Cardiac muscle cell (in vitro differentiated cells and primary cell): Measurements from ENCODE around the gene KCNH1. TPM values are rescaled to one million over a fixed set of nuclear protein-coding genes. Genes with fewer than 3 reads are reported as not detected.
A peak's percentile ranks its signal among the peaks of the same experiment; 100 is the strongest.

Source experiments
- DNase-seq, 2 donors: peaks; one replicate each; pipeline versions ENCODE4 v3.0.0 to v3.0.0-alpha.2; 2010 to 2017; ENCODE audit warnings: low read depth in 1 of 2, low spot score in 1 of 2
- H3K27ac ChIP-seq: fragments of 200-600 bp; sonication (generic); 2 replicates; pipeline ENCODE4 v1.5.1; 2016
- H3K27me3 ChIP-seq: fragments of 200-600 bp; sonication (generic); 2 replicates; pipeline ENCODE4 v1.6.0; 2016; ENCODE audit warnings: control low read depth
- H3K36me3 ChIP-seq: fragments of 200-600 bp; sonication (generic); 2 replicates; pipeline ENCODE4 v1.5.1; 2016; ENCODE audit warnings: control low read depth
- H3K4me1 ChIP-seq: fragments of 200-600 bp; sonication (generic); 2 replicates; pipeline ENCODE4 v1.8.1; 2017; ENCODE audit warnings: low read depth, mild to moderate bottlenecking, mixed run types
- H3K4me3 ChIP-seq: fragments of 200-600 bp; sonication (generic); 2 replicates; pipeline ENCODE4 v1.5.1; 2016; ENCODE audit warnings: mild to moderate bottlenecking
- H3K9me3 ChIP-seq: fragments of 200-600 bp; sonication (generic); 2 replicates; pipeline ENCODE4 v1.5.1; 2017; ENCODE audit warnings: low read depth, mild to moderate bottlenecking, control low read depth
- polyA plus RNA-seq: library from polyadenylated mRNA; unstranded; fragments of >200 nt; fragmentation: Nextera tagmentation; extraction: Ambion mirVana; gene quantifications from 2 replicates; pipeline ENCODE4 v1.2.1, GENCODE V29; 2016
- total RNA-seq: library from RNA; depleted of rRNA; stranded (reverse); fragments of >200 nt; gene quantifications from 2 replicates; pipeline ENCODE4 v1.2.3, GENCODE V29; 2016
- TF ChIP-seq, protein P1 (sequence below): IDR thresholded peaks from 2 replicates; pipeline ENCODE4 v1.5.1; 2012; ENCODE audit warnings: low read depth, mild to moderate bottlenecking, low read length

KCNH1 gene
- total and polyA plus RNA-seq, 2 experiments from 2014 or later: 0.54 TPM; not detected in 1

GRCh38 chr1:210652329-210652954 is 481.5 kb downstream of the KCNH1 start:
- H3K4me1 ChIP-seq: no peaks in the 10 kb centered on the region
- DNase-seq: no peak
- H3K4me3 ChIP-seq: no peak overlapping the region
- H3K27me3 ChIP-seq: no peaks in the 10 kb centered on the region
- H3K9me3 ChIP-seq: no peaks in the 10 kb centered on the region
- no peak overlapping the region for H3K27ac ChIP-seq
- TF ChIP-seq, protein P1, sequence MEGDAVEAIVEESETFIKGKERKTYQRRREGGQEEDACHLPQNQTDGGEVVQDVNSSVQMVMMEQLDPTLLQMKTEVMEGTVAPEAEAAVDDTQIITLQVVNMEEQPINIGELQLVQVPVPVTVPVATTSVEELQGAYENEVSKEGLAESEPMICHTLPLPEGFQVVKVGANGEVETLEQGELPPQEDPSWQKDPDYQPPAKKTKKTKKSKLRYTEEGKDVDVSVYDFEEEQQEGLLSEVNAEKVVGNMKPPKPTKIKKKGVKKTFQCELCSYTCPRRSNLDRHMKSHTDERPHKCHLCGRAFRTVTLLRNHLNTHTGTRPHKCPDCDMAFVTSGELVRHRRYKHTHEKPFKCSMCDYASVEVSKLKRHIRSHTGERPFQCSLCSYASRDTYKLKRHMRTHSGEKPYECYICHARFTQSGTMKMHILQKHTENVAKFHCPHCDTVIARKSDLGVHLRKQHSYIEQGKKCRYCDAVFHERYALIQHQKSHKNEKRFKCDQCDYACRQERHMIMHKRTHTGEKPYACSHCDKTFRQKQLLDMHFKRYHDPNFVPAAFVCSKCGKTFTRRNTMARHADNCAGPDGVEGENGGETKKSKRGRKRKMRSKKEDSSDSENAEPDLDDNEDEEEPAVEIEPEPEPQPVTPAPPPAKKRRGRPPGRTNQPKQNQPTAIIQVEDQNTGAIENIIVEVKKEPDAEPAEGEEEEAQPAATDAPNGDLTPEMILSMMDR: no peak
- H3K36me3 ChIP-seq: no peaks in the 10 kb centered on the region

DNA sequence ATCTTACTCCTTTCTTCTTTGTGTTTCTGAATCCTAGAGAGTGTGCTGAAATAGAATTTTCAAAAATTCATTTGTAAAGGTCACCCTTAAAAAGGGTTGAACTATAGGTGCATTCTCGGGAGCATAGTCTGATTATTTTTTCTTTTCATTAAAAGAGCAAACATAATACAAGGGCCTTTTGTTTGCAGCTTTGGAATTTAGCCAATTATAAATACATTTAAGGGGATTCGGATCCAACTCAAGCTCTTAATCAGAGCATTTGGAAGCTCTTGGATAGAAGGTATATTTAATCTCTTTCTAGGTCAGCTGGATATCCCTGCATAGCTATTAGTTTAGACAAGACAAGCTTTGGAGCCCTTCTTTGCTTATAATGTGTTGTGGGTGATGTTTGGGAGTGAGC is 483.5 kb downstream of the KCNH1 start:
- H3K27ac ChIP-seq: no peak overlapping the region

GRCh38 chr1:210648588-210649269 is 485.2 kb downstream of the KCNH1 start:
- no peak overlapping the region for H3K4me3 ChIP-seq
- TF ChIP-seq, protein P1: no peak

More for the DNA sequence above, 483.5 kb downstream of the KCNH1 start:
- Histone ChIP-seq H3K9me3 (no peaks in the 10 kb centered on the region), H3K27me3 (no peaks in the 10 kb centered on the region), H3K4me3 (no peak overlapping the region), H3K4me1 (peaks cover 8% of the 10 kb centered on the region), H3K36me3 (no peaks in the 10 kb centered on the region)
- TF ChIP-seq, protein P1: no peak
- no peak for DNase-seq

DNA sequence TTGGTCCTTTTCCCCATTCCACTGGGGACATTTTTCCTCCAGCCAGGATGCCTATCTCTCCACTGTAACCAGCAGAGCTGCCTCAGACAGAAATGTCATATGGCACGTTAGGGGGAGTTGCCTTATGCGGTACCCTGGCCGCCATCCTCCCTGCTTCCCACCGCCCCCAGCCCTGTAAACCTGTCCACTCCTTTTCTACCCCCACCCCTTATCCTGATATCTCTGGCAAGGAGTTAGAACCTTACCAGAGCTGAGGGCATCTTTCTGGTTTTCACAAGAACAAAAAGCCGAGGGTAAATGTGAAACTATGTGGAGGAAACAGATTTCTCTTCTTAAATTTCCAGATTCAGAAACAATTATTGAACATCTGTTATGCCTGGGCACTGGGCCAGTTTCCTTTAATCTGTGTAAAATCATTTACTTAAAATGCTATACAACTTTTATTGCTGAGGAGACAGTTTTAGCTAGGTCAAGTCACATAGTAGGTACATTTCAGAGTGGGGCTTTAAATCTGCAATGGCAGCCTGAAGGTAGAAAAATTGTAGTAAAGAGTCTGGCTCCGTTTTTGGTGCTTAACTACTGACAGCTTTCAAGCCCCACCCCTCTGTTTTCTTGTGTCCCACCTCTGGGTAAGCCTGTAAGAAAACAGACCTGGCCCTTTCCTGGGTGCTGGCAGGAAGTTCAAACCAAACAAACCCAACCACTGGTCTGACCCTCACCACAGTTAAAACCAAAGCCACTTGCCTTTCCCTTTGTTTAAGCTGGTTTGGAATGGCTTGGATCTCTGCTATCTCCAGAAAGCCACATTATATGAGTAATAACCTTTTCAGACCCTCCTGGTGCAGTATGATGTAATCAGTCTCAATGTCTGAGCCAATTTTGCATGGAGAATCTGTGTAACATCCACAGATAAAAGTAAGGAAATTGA is 486.3 kb downstream of the KCNH1 start:
- TF ChIP-seq, protein P1: no peak
- DNase-seq: peak in 1 of 2 donors; percentile 70
- Histone ChIP-seq H3K27ac (no peak overlapping the region), H3K36me3 (no peaks in the 10 kb centered on the region), H3K9me3 (no peaks in the 10 kb centered on the region), H3K4me1 (peaks cover 8% of the 10 kb centered on the region), H3K27me3 (no peaks in the 10 kb centered on the region), H3K4me3 (no peak overlapping the region)

More at GRCh38 chr1:210648588-210649269, 485.2 kb downstream of the KCNH1 start:
- Histone ChIP-seq H3K9me3 (no peaks in the 10 kb centered on the region), H3K36me3 (no peaks in the 10 kb centered on the region), H3K27ac (no peak overlapping the region), H3K4me1 (peaks cover 8% of the 10 kb centered on the region), H3K27me3 (no peaks in the 10 kb centered on the region)
- no peak for DNase-seq

GRCh38 chr1:210646258-210646616 is 487.7 kb downstream of the KCNH1 start:
- Histone ChIP-seq H3K27ac (peak overlapping the region; percentile 25), H3K4me3 (no peak overlapping the region)
- DNase-seq: no peak

More at GRCh38 chr1:210646258-210646616, 487.7 kb downstream of the KCNH1 start:
- no peaks in the 10 kb centered on the region for H3K27me3 ChIP-seq
- H3K4me1 ChIP-seq: peaks cover 8% of the 10 kb centered on the region
- H3K9me3 ChIP-seq: no peaks in the 10 kb centered on the region
- no peaks in the 10 kb centered on the region for H3K36me3 ChIP-seq
- TF ChIP-seq, protein P1: no peak
